H9 (cell line): Measurements from ENCODE around the gene MTERF4. TPM values are rescaled to one million over a fixed set of nuclear protein-coding genes. Genes with fewer than 3 reads are reported as not detected.

ENCODE experiments used
- DNase-seq: peaks from one replicate; pipeline ENCODE4 v3.0.0-alpha.2; 2017
- H2AFZ ChIP-seq: one replicate; pipeline ENCODE4 v1.6.1; 2013; ENCODE audit warnings: mild to moderate bottlenecking, low read length, control low read depth, moderate library complexity
- H2AK5ac ChIP-seq: 2 replicates; pipeline ENCODE4 v1.6.1; 2013; ENCODE audit warnings: low read length, control low read depth, mixed read lengths; ENCODE audit not compliant: insufficient read length
- H2BK120ac ChIP-seq: one replicate; pipeline ENCODE4 v1.6.1; 2013; ENCODE audit warnings: low read depth, mild to moderate bottlenecking, low read length, control low read depth, inconsistent platforms; ENCODE audit not compliant: poor library complexity, severe bottlenecking
- H2BK12ac ChIP-seq: 2 replicates; pipeline ENCODE4 v1.6.1; 2013; ENCODE audit warnings: low read length, control low read depth, mixed read lengths, low read depth; ENCODE audit not compliant: insufficient read length
- H2BK15ac ChIP-seq: 2 replicates; pipeline ENCODE4 v1.6.1; 2013; ENCODE audit warnings: low read depth, low read length, control low read depth
- H2BK20ac ChIP-seq: one replicate; pipeline ENCODE4 v1.6.1; 2013; ENCODE audit warnings: low read depth, mild to moderate bottlenecking, low read length, control low read depth, inconsistent platforms; ENCODE audit not compliant: poor library complexity, severe bottlenecking
- H2BK5ac ChIP-seq: 2 replicates; pipeline ENCODE4 v1.6.1; 2013; ENCODE audit warnings: low read length, control low read depth, mixed read lengths; ENCODE audit not compliant: insufficient read length
- H3K14ac ChIP-seq: 2 replicates; pipeline ENCODE4 v1.6.1; 2013; ENCODE audit warnings: low read length, control low read depth; ENCODE audit not compliant: insufficient read depth
- H3K18ac ChIP-seq: 2 replicates; pipeline ENCODE4 v1.6.1; 2013; ENCODE audit warnings: low read depth, mild to moderate bottlenecking, mixed read lengths, low read length, control low read depth; ENCODE audit not compliant: insufficient read length
- H3K23ac ChIP-seq: 2 replicates; pipeline ENCODE4 v1.6.1; 2013; ENCODE audit warnings: low read length, control low read depth, mixed read lengths, low read depth; ENCODE audit not compliant: insufficient read length
- H3K23me2 ChIP-seq: 2 replicates; pipeline ENCODE4 v1.6.1; 2013; ENCODE audit warnings: low read depth, mild to moderate bottlenecking, mixed read lengths, low read length, control low read depth; ENCODE audit not compliant: insufficient read length, poor library complexity, severe bottlenecking
- H3K27ac ChIP-seq: 2 replicates; pipeline ENCODE4 v1.5.1; 2013; ENCODE audit warnings: low read length, control low read depth, mixed read lengths, low read depth; ENCODE audit not compliant: insufficient read length
- H3K27me3 ChIP-seq: 2 replicates; pipeline ENCODE4 v1.6.1; 2013; ENCODE audit warnings: low read length, control low read depth, inconsistent platforms; ENCODE audit not compliant: insufficient read depth
- H3K4ac ChIP-seq: 2 replicates; pipeline ENCODE4 v1.6.1; 2013; ENCODE audit warnings: low read depth, mild to moderate bottlenecking, control low read depth, inconsistent platforms, low read length, moderate library complexity
- H3K4me1 ChIP-seq: 2 replicates; pipeline ENCODE4 v1.6.1; 2013; ENCODE audit warnings: low read length, control low read depth, inconsistent platforms; ENCODE audit not compliant: insufficient read depth
- H3K4me2 ChIP-seq: 2 replicates; pipeline ENCODE4 v1.6.1; 2013; ENCODE audit warnings: low read length, control low read depth, mixed read lengths; ENCODE audit not compliant: insufficient read length, insufficient read depth
- H3K56ac ChIP-seq: 2 replicates; pipeline ENCODE4 v1.6.1; 2013; ENCODE audit warnings: low read depth, mild to moderate bottlenecking, mixed read lengths, low read length, control low read depth; ENCODE audit not compliant: insufficient read length
- H3K79me1 ChIP-seq: 2 replicates; pipeline ENCODE4 v1.6.1; 2013; ENCODE audit warnings: low read depth, mild to moderate bottlenecking, moderate library complexity, low read length, control low read depth, inconsistent platforms; ENCODE audit not compliant: insufficient read depth, poor library complexity, severe bottlenecking
- H3K79me2 ChIP-seq: 2 replicates; pipeline ENCODE4 v1.6.1; 2013; ENCODE audit warnings: low read length, control low read depth, inconsistent platforms; ENCODE audit not compliant: insufficient read depth
- H3K9ac ChIP-seq: 2 replicates; pipeline ENCODE4 v1.6.1; 2013; ENCODE audit warnings: low read length, control low read depth, mixed read lengths; ENCODE audit not compliant: insufficient read length; ENCODE audit errors: extremely low read depth
- H3K9me3 ChIP-seq: one replicate; pipeline ENCODE4 v1.6.1; 2013; ENCODE audit warnings: low read depth, low read length, inconsistent platforms; ENCODE audit not compliant: control insufficient read depth
- H3T11ph ChIP-seq: one replicate; pipeline ENCODE4 v1.6.1; 2013; ENCODE audit warnings: mild to moderate bottlenecking, low read length, control low read depth, inconsistent platforms
- H4K20me1 ChIP-seq: one replicate; pipeline ENCODE4 v1.6.1; 2013; ENCODE audit not compliant: control insufficient read depth, insufficient read length, insufficient read depth
- H4K5ac ChIP-seq: 2 replicates; pipeline ENCODE4 v1.6.1; 2013; ENCODE audit warnings: low read depth, mild to moderate bottlenecking, mixed read lengths, low read length, control low read depth; ENCODE audit not compliant: insufficient read length
- H4K8ac ChIP-seq: replicated peaks from 2 replicates; pipeline ENCODE4 v1.6.1; 2013; ENCODE audit warnings: low read length, control low read depth, mixed read lengths, low read depth; ENCODE audit not compliant: insufficient read length
- H4K91ac ChIP-seq: 2 replicates; pipeline ENCODE4 v1.6.1; 2013; ENCODE audit warnings: low read depth, mild to moderate bottlenecking, moderate library complexity, mixed read lengths, low read length, control low read depth; ENCODE audit not compliant: insufficient read length
- H3K27ac Mint-ChIP-seq, 3 experiments: 2 replicates in 2 of 3; 3 replicates in 1 of 3; pipeline ENCODE4 v1.8.0; 2020 to 2021; ENCODE audit warnings: mixed read lengths in 3 of 3, mild to moderate bottlenecking in 1 of 3, moderate library complexity in 1 of 3
- H3K27me3 Mint-ChIP-seq: 2 replicates; pipeline ENCODE4 v1.8.0; 2021; ENCODE audit warnings: low read depth, mild to moderate bottlenecking, moderate library complexity, mixed read lengths
- H3K36me3 Mint-ChIP-seq, 3 experiments: 2 replicates in 2 of 3; 3 replicates in 1 of 3; pipeline ENCODE4 v1.8.0; 2020 to 2021; ENCODE audit warnings: low read depth in 3 of 3, mixed read lengths in 3 of 3; ENCODE audit not compliant: insufficient read depth in 1 of 3
- H3K4me1 Mint-ChIP-seq, 2 experiments: 2 replicates each; pipeline ENCODE4 v1.8.0; 2020; ENCODE audit warnings: mixed read lengths in 2 of 2
- H3K4me3 Mint-ChIP-seq, 2 experiments: 2 replicates in 1 of 2; 3 replicates in 1 of 2; pipeline ENCODE4 v1.8.0; 2020 to 2021; ENCODE audit warnings: mild to moderate bottlenecking in 2 of 2, mixed read lengths in 2 of 2, moderate library complexity in 1 of 2
- H3K9me3 Mint-ChIP-seq, 2 experiments: 2 replicates in 1 of 2; 3 replicates in 1 of 2; pipeline ENCODE4 v1.8.0; 2020; ENCODE audit warnings: mild to moderate bottlenecking in 2 of 2, mixed read lengths in 2 of 2, moderate library complexity in 1 of 2
- CTCF ChIP-seq: fragments of 200-600 bp; sonication (generic); conservative IDR thresholded peaks from 3 replicates; pipeline ENCODE4 v1.8.0; 2021; ENCODE audit warnings: antibody characterized with exemption, mild to moderate bottlenecking
- WGBS: extraction: QIAGEN DNeasy Blood & Tissue Kit; methylation state at CpG from one replicate; pipeline ENCODE4 v1.1.7; 2013; ENCODE audit warnings: missing lambda C conversion rate, low lambda C conversion rate, mixed read lengths; ENCODE audit not compliant: insufficient read length; ENCODE audit errors: extremely low coverage; 5-methylcytosine and 5-hydroxymethylcytosine counted together
- total RNA-seq: library from RNA; stranded (reverse); gene quantifications from 2 replicates; pipeline ENCODE4 v1.2.1, GENCODE V29; 2021

Gene MTERF4
- total RNA-seq, 1 experiment from 2014 or later, result 35.0 TPM

GRCh38 chr2:241084856-241085444 lies 17.1 kb downstream of the MTERF4 start:
- Histone ChIP-seq H3K27me3 (no peaks in the 10 kb centered on the region), H3K18ac (no peak overlapping the region), H3K79me2 (no peaks in the 10 kb centered on the region), H3K9ac (no peak overlapping the region), H3K23me2 (no peaks in the 10 kb centered on the region), H4K8ac (no peak overlapping the region), H3K14ac (no peak overlapping the region), H3K4me2 (no peak overlapping the region), H3K27ac (no peak overlapping the region), H2BK20ac (no peak overlapping the region), H3K4ac (no peak overlapping the region), H2BK12ac (no peak overlapping the region), H3K56ac (no peak overlapping the region), H4K5ac (no peak overlapping the region), H2BK120ac (no peak overlapping the region), H2BK5ac (no peak overlapping the region), H2BK15ac (no peak overlapping the region), H3K23ac (no peak overlapping the region), H4K91ac (no peak overlapping the region), H4K20me1 (no peaks in the 10 kb centered on the region), H3K9me3 (no peaks in the 10 kb centered on the region), H2AFZ (no peak overlapping the region), H2AK5ac (no peak overlapping the region), H3K4me1 (no peaks in the 10 kb centered on the region), H3K79me1 (no peaks in the 10 kb centered on the region), H3T11ph (no peak overlapping the region)
- no peak overlapping the region for H3K4me3 Mint-ChIP-seq
- H3K9me3 Mint-ChIP-seq, result no peaks in the 10 kb centered on the region
- no peaks in the 10 kb centered on the region for H3K4me1 Mint-ChIP-seq
- no peak for TF ChIP-seq CTCF
- H3K27ac Mint-ChIP-seq, result no peak overlapping the region
- DNase-seq, result no peak
- H3K27me3 Mint-ChIP-seq, result no peaks in the 10 kb centered on the region
- no CpG with 5 or more reads among the region's 4 CpGs for WGBS
- H3K36me3 Mint-ChIP-seq, result peaks cover 18 to 43% (median 41%) of the 10 kb centered on the region in 3 experiments; a peak in 6 of 7 replicates
